ENCODE data around the gene RFTN1.

DNA sequence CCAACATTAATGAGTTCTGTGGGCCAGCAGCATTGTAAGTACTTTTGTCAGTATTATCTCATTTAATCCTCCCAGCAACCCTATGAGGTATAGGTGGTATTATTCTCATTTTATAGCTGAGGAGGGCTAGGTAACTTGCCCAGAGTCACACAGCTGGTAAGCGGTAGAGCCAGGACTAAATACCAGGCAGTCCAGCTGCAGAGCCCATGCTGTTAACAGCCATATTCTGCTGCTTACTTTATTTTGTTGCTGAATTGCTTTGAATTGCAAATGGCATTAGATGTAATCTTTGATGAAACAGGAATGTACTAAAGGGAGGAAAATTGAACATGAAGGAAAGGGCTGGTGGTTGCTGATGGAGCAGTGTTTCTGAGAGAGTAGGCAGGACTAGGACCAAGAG, 228.9 kb downstream of the RFTN1 start:
- TF ChIP-seq, protein P1, sequence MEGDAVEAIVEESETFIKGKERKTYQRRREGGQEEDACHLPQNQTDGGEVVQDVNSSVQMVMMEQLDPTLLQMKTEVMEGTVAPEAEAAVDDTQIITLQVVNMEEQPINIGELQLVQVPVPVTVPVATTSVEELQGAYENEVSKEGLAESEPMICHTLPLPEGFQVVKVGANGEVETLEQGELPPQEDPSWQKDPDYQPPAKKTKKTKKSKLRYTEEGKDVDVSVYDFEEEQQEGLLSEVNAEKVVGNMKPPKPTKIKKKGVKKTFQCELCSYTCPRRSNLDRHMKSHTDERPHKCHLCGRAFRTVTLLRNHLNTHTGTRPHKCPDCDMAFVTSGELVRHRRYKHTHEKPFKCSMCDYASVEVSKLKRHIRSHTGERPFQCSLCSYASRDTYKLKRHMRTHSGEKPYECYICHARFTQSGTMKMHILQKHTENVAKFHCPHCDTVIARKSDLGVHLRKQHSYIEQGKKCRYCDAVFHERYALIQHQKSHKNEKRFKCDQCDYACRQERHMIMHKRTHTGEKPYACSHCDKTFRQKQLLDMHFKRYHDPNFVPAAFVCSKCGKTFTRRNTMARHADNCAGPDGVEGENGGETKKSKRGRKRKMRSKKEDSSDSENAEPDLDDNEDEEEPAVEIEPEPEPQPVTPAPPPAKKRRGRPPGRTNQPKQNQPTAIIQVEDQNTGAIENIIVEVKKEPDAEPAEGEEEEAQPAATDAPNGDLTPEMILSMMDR (IDR thresholded peaks at IDR 0.05) = no peak
- no peak for TF ChIP-seq POLR2A (IDR thresholded peaks at IDR 0.05)

Data from heart left ventricle (tissue), 13 donors.